K562 (cell line): ENCODE results near the gene KIR3DL1.
"Not testable (repeated sequence)": the region's sequence is repeated elsewhere in the genome, so short reads cannot be mapped to it uniquely, and the experiment has no call there.

ENCODE experiments used
- CBX2 ChIP-seq: fragments of 200-600 bp; sonication (generic); IDR thresholded peaks from one replicate; pipeline ENCODE4 v1.6.1; 2012; ENCODE audit warnings: mild to moderate bottlenecking, low read length, inconsistent platforms; ENCODE audit not compliant: insufficient read depth, poor library complexity, severe bottlenecking
- CHD2 ChIP-seq: IDR thresholded peaks from 2 replicates; pipeline ENCODE4 v1.6.1; 2011; ENCODE audit warnings: low read depth, low read length
- CTCF ChIP-seq, 3 experiments: IDR thresholded peaks in 2 of 3; conservative IDR thresholded peaks in 1 of 3; 2 replicates each; pipeline ENCODE4 v1.5.1; 2011 to 2012; ENCODE audit warnings: low read length in 3 of 3, mild to moderate bottlenecking in 3 of 3, control low read depth in 2 of 3, improper control_type of control experiment in 1 of 3, inconsistent platforms in 1 of 3, low read depth in 1 of 3, mixed read lengths in 1 of 3, moderate library complexity in 1 of 3; ENCODE audit not compliant: insufficient read depth in 2 of 3
- FOXA1 ChIP-seq: fragments of 450-650 bp; IDR thresholded peaks from 2 replicates; pipeline ENCODE4 v1.6.1; 2016; ENCODE audit warnings: mild to moderate bottlenecking, borderline replicate concordance
- KAT7 ChIP-seq: sonication (generic); formaldehyde crosslinking; IDR thresholded peaks from 2 replicates; pipeline ENCODE4 v1.8.0; 2022; ENCODE audit warnings: missing genetic modification reagents, mild to moderate bottlenecking, borderline replicate concordance
- MAX ChIP-seq: sonication (generic); formaldehyde crosslinking; IDR thresholded peaks from 2 replicates; pipeline ENCODE4 v1.9.0; 2022; ENCODE audit warnings: mild to moderate bottlenecking, missing genetic modification reagents
- POLR2AphosphoS5 ChIP-seq: IDR thresholded peaks from 2 replicates; pipeline ENCODE4 v1.6.1; 2011; ENCODE audit warnings: mild to moderate bottlenecking, low read depth, low read length, moderate library complexity; ENCODE audit not compliant: control insufficient read depth, insufficient read depth
- PREB ChIP-seq: sonication (generic); formaldehyde crosslinking; IDR thresholded peaks from 2 replicates; pipeline ENCODE4 v1.8.1; 2023; ENCODE audit warnings: mild to moderate bottlenecking, missing genetic modification reagents
- SIN3B ChIP-seq: fragments of 450-650 bp; IDR thresholded peaks from 2 replicates; pipeline ENCODE4 v1.6.1; 2017; ENCODE audit warnings: low read depth, mild to moderate bottlenecking, moderate library complexity
- TARDBP ChIP-seq: fragments of 450-650 bp; IDR thresholded peaks from 2 replicates; pipeline ENCODE4 v1.6.1; 2016
- TRIM28 ChIP-seq: fragments of 450-650 bp; IDR thresholded peaks from 2 replicates; pipeline ENCODE4 v1.6.1; 2017
- ZNF282 ChIP-seq: sonication (generic); formaldehyde crosslinking; IDR thresholded peaks from 2 replicates; pipeline ENCODE4 v1.8.1; 2023; ENCODE audit warnings: missing genetic modification reagents

GRCh38 chr19:54778896-54779295 is 37.4 kb upstream of the KIR3DL1 start:
- TF ChIP-seq SIN3B; KAT7 (CRISPR knock-in tag); FOXA1; TRIM28; CHD2; TARDBP; POLR2AphosphoS5; ZNF282 (CRISPR knock-in tag); CTCF (IDR thresholded peaks at IDR 0.05 in 2 of 3, conservative IDR thresholded peaks at IDR 0.05 in 1 of 3; ENCODE audit: insufficient read depth in 2 of 3, low read depth in 1 of 3, low read length in 3 of 3); MAX (CRISPR knock-in tag); CBX2; PREB (CRISPR knock-in tag): not testable (repeated sequence)
